Mesendoderm (in vitro differentiated cells): ENCODE measurements around the gene PDE6C.

ENCODE experiments used
- DNase-seq: peaks from one replicate; pipeline ENCODE4 v3.0.0; 2013
- H2AK5ac ChIP-seq: 2 replicates; pipeline ENCODE4 v1.6.1; 2013; ENCODE audit warnings: low read length, inconsistent platforms
- H2BK120ac ChIP-seq: 2 replicates; pipeline ENCODE4 v1.6.1; 2013; ENCODE audit warnings: low read depth, mild to moderate bottlenecking, low read length, moderate library complexity, mixed read lengths
- H2BK15ac ChIP-seq: replicated peaks from 2 replicates; pipeline ENCODE4 v1.6.1; 2013; ENCODE audit warnings: low read depth, mild to moderate bottlenecking, moderate library complexity
- H2BK5ac ChIP-seq: 2 replicates; pipeline ENCODE4 v1.6.1; 2013; ENCODE audit warnings: low read length, inconsistent platforms
- H3K18ac ChIP-seq: 2 replicates; pipeline ENCODE4 v1.6.1; 2013; ENCODE audit warnings: mild to moderate bottlenecking, low read length, mixed read lengths
- H3K23ac ChIP-seq: one replicate; pipeline ENCODE4 v1.6.1; 2013; ENCODE audit warnings: low read length
- H3K27ac ChIP-seq: 2 replicates; pipeline ENCODE4 v1.5.1; 2013; ENCODE audit warnings: low read depth, mild to moderate bottlenecking, inconsistent platforms, low read length, moderate library complexity
- H3K27me3 ChIP-seq: 2 replicates; pipeline ENCODE4 v1.6.1; 2013; ENCODE audit warnings: low read length, control low read depth, mild to moderate bottlenecking, inconsistent platforms; ENCODE audit not compliant: insufficient read depth, poor library complexity
- H3K36me3 ChIP-seq: 2 replicates; pipeline ENCODE4 v1.6.1; 2013; ENCODE audit warnings: low read length, inconsistent platforms; ENCODE audit not compliant: control insufficient read depth, insufficient read depth
- H3K4ac ChIP-seq: one replicate; pipeline ENCODE4 v1.6.1; 2013; ENCODE audit warnings: low read depth, mild to moderate bottlenecking, low read length, moderate library complexity
- H3K4me1 ChIP-seq: 2 replicates; pipeline ENCODE4 v1.6.1; 2013; ENCODE audit warnings: low read depth, low read length, inconsistent platforms; ENCODE audit not compliant: control insufficient read depth
- H3K4me2 ChIP-seq: 2 replicates; pipeline ENCODE4 v1.6.1; 2013; ENCODE audit warnings: low read length
- H3K4me3 ChIP-seq: 2 replicates; pipeline ENCODE4 v1.5.1; 2013; ENCODE audit warnings: mild to moderate bottlenecking, low read length
- H3K56ac ChIP-seq: one replicate; pipeline ENCODE4 v1.6.1; 2013; ENCODE audit warnings: low read length
- H3K79me1 ChIP-seq: 2 replicates; pipeline ENCODE4 v1.6.1; 2013; ENCODE audit warnings: low read length, inconsistent platforms
- H3K79me2 ChIP-seq: 2 replicates; pipeline ENCODE4 v1.6.1; 2013; ENCODE audit warnings: mild to moderate bottlenecking, low read length; ENCODE audit not compliant: control insufficient read depth, insufficient read depth
- H3K9ac ChIP-seq: 2 replicates; pipeline ENCODE4 v1.6.1; 2013; ENCODE audit warnings: low read length, inconsistent platforms
- H4K5ac ChIP-seq: one replicate; pipeline ENCODE4 v1.6.1; 2013; ENCODE audit warnings: low read length
- H4K8ac ChIP-seq: one replicate; pipeline ENCODE4 v1.6.1; 2013; ENCODE audit warnings: low read depth, mild to moderate bottlenecking, control low read depth, low read length, moderate library complexity
- WGBS: extraction: QIAGEN DNeasy Blood & Tissue Kit; methylation state at CpG from one replicate; pipeline ENCODE4 v1.1.7; 2013; ENCODE audit warnings: low lambda C conversion rate, missing lambda C conversion rate; ENCODE audit not compliant: insufficient coverage; ENCODE audit errors: extremely low coverage; 5-methylcytosine and 5-hydroxymethylcytosine counted together

The PDE6C gene

GRCh38 chr10:93701866-93702209 lies 89.5 kb downstream of the PDE6C start:
- Histone ChIP-seq H2BK5ac (no peak overlapping the region), H3K79me2 (no peaks in the 10 kb centered on the region), H2BK120ac (no peak overlapping the region), H2AK5ac (no peak overlapping the region), H3K4me3 (peak overlapping the region; percentile 90), H3K23ac (no peak overlapping the region), H3K4ac (no peak overlapping the region), H3K27ac (peak overlapping the region; percentile 84), H4K8ac (peak overlapping the region; percentile 68), H3K4me2 (peak overlapping the region; percentile 83), H2BK15ac (no peak overlapping the region), H3K56ac (peak overlapping the region; percentile 98), H3K79me1 (peaks cover 2% of the 10 kb centered on the region), H3K36me3 (no peaks in the 10 kb centered on the region), H3K4me1 (peaks cover 4% of the 10 kb centered on the region), H3K18ac (no peak overlapping the region), H3K9ac (peak overlapping the region; percentile 84), H4K5ac (peak overlapping the region; percentile 5), H3K27me3 (no peaks in the 10 kb centered on the region)
- no CpG with 5 or more reads among the region's 9 CpGs for WGBS
- DNase-seq = no peak

- H2BK5ac ChIP-seq = no peak within 1 kb of the TSS
- no peak within 1 kb of the TSS for H2BK120ac ChIP-seq
- H3K4ac ChIP-seq = no peak within 1 kb of the TSS
- peak within 1 kb of the TSS; percentile 98 for H3K56ac ChIP-seq
- no peak within 1 kb of the TSS for H2AK5ac ChIP-seq
- no peak within 1 kb of the TSS for H3K23ac ChIP-seq
- peak within 1 kb of the TSS; percentile 90 for H3K4me3 ChIP-seq
- peaks cover 2% of the 10 kb centered on the region for H3K79me1 ChIP-seq
- peak within 1 kb of the TSS; percentile 84 for H3K9ac ChIP-seq
- no peaks in the 10 kb centered on the region for H3K36me3 ChIP-seq
- H3K27ac ChIP-seq = peak within 1 kb of the TSS; percentile 84
- DNase-seq = peak; percentile 96
- peak within 1 kb of the TSS; percentile 68 for H4K8ac ChIP-seq
- H3K4me1 ChIP-seq = peaks cover 4% of the 10 kb centered on the region
- H2BK15ac ChIP-seq = no peak within 1 kb of the TSS
- no CpG with 5 or more reads among the region's 52 CpGs for WGBS
- no peaks in the 10 kb centered on the region for H3K27me3 ChIP-seq
- peak within 1 kb of the TSS; percentile 83 for H3K4me2 ChIP-seq
- H3K18ac ChIP-seq = no peak within 1 kb of the TSS
- H3K79me2 ChIP-seq = no peaks in the 10 kb centered on the region
- peak within 1 kb of the TSS; percentile 59 for H4K5ac ChIP-seq
Observed at GRCh38 chr10:93702210-93703001, 90.1 kb downstream of the PDE6C start, which contains the start of gene FRA10AC1. Gene FRA10AC1, minus strand, starts transcription at chr10:93702592. Its CDS starts 2,486 bp downstream, at chr10:93700106.

GRCh38 chr10:93703066-93703465 lies 90.7 kb downstream of the PDE6C start:
- Histone ChIP-seq H3K4ac (no peak overlapping the region), H2BK15ac (no peak overlapping the region), H3K9ac (peak overlapping the region; percentile 78), H3K79me1 (peaks cover 2% of the 10 kb centered on the region), H4K5ac (peak overlapping the region; percentile 56), H3K23ac (no peak overlapping the region), H3K4me1 (peaks cover 4% of the 10 kb centered on the region), H3K56ac (peak overlapping the region; percentile 86), H3K4me3 (peak overlapping the region; percentile 60), H2AK5ac (no peak overlapping the region), H2BK5ac (no peak overlapping the region), H3K18ac (no peak overlapping the region), H3K27me3 (no peaks in the 10 kb centered on the region), H4K8ac (peak overlapping the region; percentile 0), H3K27ac (no peak overlapping the region), H3K79me2 (no peaks in the 10 kb centered on the region), H3K36me3 (no peaks in the 10 kb centered on the region), H2BK120ac (no peak overlapping the region), H3K4me2 (peak overlapping the region; percentile 44)
- no CpG with 5 or more reads among the region's 12 CpGs for WGBS
- DNase-seq = no peak

GRCh38 chr10:93703841-93704240 lies 91.5 kb downstream of the PDE6C start:
- Histone ChIP-seq H3K27ac (no peak overlapping the region), H4K8ac (no peak overlapping the region), H3K23ac (no peak overlapping the region), H3K4me2 (no peak overlapping the region), H3K4ac (no peak overlapping the region), H3K56ac (no peak overlapping the region), H3K18ac (no peak overlapping the region), H3K9ac (no peak overlapping the region), H2BK15ac (no peak overlapping the region), H3K79me2 (no peaks in the 10 kb centered on the region), H3K4me3 (no peak overlapping the region), H3K4me1 (peaks cover 4% of the 10 kb centered on the region), H3K79me1 (peaks cover 2% of the 10 kb centered on the region), H3K27me3 (no peaks in the 10 kb centered on the region), H2BK5ac (no peak overlapping the region), H2AK5ac (no peak overlapping the region), H4K5ac (no peak overlapping the region), H3K36me3 (no peaks in the 10 kb centered on the region), H2BK120ac (no peak overlapping the region)
- WGBS = no CpG with 5 or more reads among the region's 1 CpG
- no peak for DNase-seq

GRCh38 chr10:93704451-93704850 lies 92.1 kb downstream of the PDE6C start:
- Histone ChIP-seq H3K4me3 (no peak overlapping the region), H3K27me3 (no peaks in the 10 kb centered on the region), H3K36me3 (no peaks in the 10 kb centered on the region), H3K27ac (no peak overlapping the region), H3K9ac (no peak overlapping the region), H3K18ac (no peak overlapping the region), H3K79me2 (no peaks in the 10 kb centered on the region), H3K4me2 (no peak overlapping the region), H3K23ac (no peak overlapping the region), H2BK5ac (no peak overlapping the region), H3K4ac (no peak overlapping the region), H3K79me1 (peaks cover 2% of the 10 kb centered on the region), H3K4me1 (peaks cover 4% of the 10 kb centered on the region), H4K8ac (no peak overlapping the region), H2BK15ac (no peak overlapping the region), H3K56ac (no peak overlapping the region), H2AK5ac (no peak overlapping the region), H4K5ac (no peak overlapping the region), H2BK120ac (no peak overlapping the region)
- no peak for DNase-seq
- no CpG with 5 or more reads among the region's 5 CpGs for WGBS

GRCh38 chr10:93707623-93708022 lies 95.3 kb downstream of the PDE6C start:
- H3K36me3 ChIP-seq = no peaks in the 10 kb centered on the region
- no peaks in the 10 kb centered on the region for H3K79me1 ChIP-seq
- no peak overlapping the region for H3K4ac ChIP-seq
- no peak overlapping the region for H2AK5ac ChIP-seq
- H3K18ac ChIP-seq = no peak overlapping the region
- no peak overlapping the region for H4K5ac ChIP-seq
- no peak overlapping the region for H3K23ac ChIP-seq
- H2BK5ac ChIP-seq = no peak overlapping the region
- H4K8ac ChIP-seq = no peak overlapping the region
- no peaks in the 10 kb centered on the region for H3K79me2 ChIP-seq
- no peak overlapping the region for H2BK120ac ChIP-seq
- DNase-seq = no peak
- no peak overlapping the region for H3K56ac ChIP-seq
- no peak overlapping the region for H3K9ac ChIP-seq
- H3K27me3 ChIP-seq = no peaks in the 10 kb centered on the region
- H3K4me3 ChIP-seq = no peak overlapping the region
- no peak overlapping the region for H2BK15ac ChIP-seq
- H3K4me2 ChIP-seq = no peak overlapping the region
- no peaks in the 10 kb centered on the region for H3K4me1 ChIP-seq
- H3K27ac ChIP-seq = no peak overlapping the region
